Right ventricle myocardium superior (tissue), 1 donor: ENCODE measurements around the gene NOP16. TPM values are rescaled to one million over a fixed set of nuclear protein-coding genes. Genes with fewer than 3 reads are reported as not detected.

Experiments used
- ATAC-seq: fragments of 200-7000 bp; cut with Tn5 transposase; one replicate; pipeline ENCODE4 v1.9.1; 2020; ENCODE audit warnings: mild to moderate bottlenecking; ENCODE audit not compliant: poor library complexity
- DNase-seq: peaks from one replicate; pipeline ENCODE4 v3.0.0-alpha.2; 2020
- intact Hi-C: fragments of 100-400 bp; cut with DNase I; formaldehyde crosslinking; loops from one replicate; pipeline ENCODE4 v1.11.2; 2022
- total RNA-seq: library from RNA; stranded (reverse); fragmentation: NEBNext Ultra II Directional; extraction: Animal tissue kit (Norgen Biotek cat#: 25700); gene quantifications from one replicate; pipeline ENCODE4 v1.2.1, GENCODE V29; 2021
- donor health status: DM: no; HTN: yes; CAD: no; lungs with severe emphysema.

Gene NOP16
- total RNA-seq, 1 donor from 2014 or later = 18.7 TPM

GRCh38 chr5:176368726-176369125 lies 19.7 kb downstream of the NOP16 start:
- ATAC-seq (no peak), DNase-seq (no peak)
- intact Hi-C loops = no loop called here

DNA sequence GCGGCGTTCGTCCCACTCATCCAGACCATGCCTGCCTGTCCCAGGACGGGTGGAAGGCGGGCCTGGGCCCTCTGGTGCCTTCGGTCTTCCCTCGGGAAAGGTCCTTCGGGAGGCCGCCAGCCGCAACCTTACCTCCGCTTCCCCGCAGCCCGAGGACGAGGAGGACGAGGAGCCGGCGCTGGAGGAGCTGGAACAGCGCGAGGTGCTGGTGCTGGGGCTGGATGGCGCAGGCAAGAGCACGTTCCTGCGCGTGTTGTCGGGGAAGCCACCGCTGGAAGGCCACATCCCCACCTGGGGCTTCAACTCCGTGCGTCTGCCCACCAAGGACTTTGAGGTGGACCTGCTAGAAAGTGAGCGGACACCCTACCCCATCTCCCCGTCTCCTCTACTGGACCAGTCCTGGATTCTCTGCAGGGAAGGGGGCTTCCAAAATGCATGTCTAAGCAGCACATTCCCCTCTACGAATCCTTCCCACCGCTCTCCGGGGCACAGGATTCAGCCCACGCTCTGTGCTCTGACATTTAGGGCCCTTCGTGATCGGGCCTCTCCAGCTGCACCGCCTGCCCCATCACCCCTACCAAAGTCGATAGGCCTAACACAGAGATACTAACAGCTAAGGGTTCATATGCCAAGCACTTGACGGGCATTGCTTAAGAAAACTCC lies 22.0 kb downstream of the NOP16 start:
- no peak for ATAC-seq
- no peak for DNase-seq
- intact Hi-C loops = no loop called here

DNA sequence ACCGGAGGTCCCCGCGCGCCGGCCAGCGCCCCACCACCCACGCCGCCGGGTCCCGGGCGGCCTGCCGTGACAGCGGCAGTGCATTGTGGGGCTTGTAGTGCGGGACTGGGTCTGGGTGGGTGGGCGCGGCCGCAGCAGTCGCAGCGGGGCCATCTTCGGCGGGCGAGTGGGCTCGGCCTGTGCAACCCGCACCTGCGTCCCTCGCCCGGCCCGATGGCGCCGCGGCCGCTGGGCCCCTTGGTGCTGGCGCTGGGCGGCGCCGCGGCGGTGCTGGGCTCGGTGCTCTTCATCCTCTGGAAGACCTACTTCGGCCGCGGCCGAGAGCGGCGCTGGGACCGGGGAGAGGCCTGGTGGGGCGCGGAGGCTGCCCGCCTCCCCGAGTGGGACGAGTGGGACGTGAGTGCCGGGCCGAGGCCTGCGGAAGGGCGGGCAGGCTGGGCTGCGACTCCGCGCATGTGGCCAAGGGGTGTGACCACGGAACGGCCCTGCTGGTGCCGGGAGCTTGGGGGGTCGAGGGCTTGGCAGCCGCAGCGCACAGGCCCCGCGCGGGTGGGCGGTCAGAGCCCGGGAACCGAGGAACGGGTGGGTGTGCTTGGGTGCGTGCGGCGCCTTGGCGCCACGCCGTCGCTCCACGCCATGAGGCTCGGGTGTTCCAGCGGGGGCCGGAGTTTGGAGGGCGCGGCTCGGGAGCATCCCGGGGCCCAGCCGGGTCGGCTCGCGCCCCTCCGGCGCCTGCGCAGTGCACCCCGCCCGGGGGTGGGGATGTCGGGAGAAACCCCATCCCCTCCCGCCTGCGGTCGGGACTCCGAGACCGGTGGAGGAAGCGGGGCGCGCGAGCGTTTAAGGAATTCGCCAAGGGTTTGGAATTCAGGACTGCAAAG lies 22.8 kb downstream of the NOP16 start, which contains the start of gene ARL10:
Gene ARL10 (plus strand): TSS at position 137 of the 881 bp plus-strand sequence. CDS start 77 bp downstream, at position 214.
- intact Hi-C loops = no loop called here
- DNase-seq (peak; percentile 77), ATAC-seq (peak; percentile 52)

- ATAC-seq (no peak), DNase-seq (no peak)
- intact Hi-C loops = no loop called here
Observed at GRCh38 chr5:176364765-176365350, 23.5 kb downstream of the NOP16 start.

- intact Hi-C loops = no loop called here
Observed at GRCh38 chr5:176362233-176362490, 26.2 kb downstream of the NOP16 start.

GRCh38 chr5:176361437-176362232 lies 26.8 kb downstream of the NOP16 start, which contains the start of gene KIAA1191:
Gene KIAA1191 (minus strand): TSS chr5:176361764. CDS start chr5:176359508, 2,256 bp downstream.
- intact Hi-C loops = no loop called here
- DNase-seq (peak; percentile 98), ATAC-seq (peak; percentile 97)

More at GRCh38 chr5:176362233-176362490, 26.2 kb downstream of the NOP16 start:
- no peak for ATAC-seq
- DNase-seq = no peak

GRCh38 chr5:176360894-176361436 lies 27.4 kb downstream of the NOP16 start:
- intact Hi-C loops = no loop called here
- DNase-seq = no peak
- peak; percentile 6 for ATAC-seq

GRCh38 chr5:176359658-176360057 lies 28.7 kb downstream of the NOP16 start:
- ATAC-seq = no peak
- DNase-seq = no peak
- intact Hi-C loops = no loop called here

GRCh38 chr5:176356179-176356566 lies 32.2 kb downstream of the NOP16 start:
- intact Hi-C loops = no loop called here
- DNase-seq (no peak), ATAC-seq (no peak)

DNA sequence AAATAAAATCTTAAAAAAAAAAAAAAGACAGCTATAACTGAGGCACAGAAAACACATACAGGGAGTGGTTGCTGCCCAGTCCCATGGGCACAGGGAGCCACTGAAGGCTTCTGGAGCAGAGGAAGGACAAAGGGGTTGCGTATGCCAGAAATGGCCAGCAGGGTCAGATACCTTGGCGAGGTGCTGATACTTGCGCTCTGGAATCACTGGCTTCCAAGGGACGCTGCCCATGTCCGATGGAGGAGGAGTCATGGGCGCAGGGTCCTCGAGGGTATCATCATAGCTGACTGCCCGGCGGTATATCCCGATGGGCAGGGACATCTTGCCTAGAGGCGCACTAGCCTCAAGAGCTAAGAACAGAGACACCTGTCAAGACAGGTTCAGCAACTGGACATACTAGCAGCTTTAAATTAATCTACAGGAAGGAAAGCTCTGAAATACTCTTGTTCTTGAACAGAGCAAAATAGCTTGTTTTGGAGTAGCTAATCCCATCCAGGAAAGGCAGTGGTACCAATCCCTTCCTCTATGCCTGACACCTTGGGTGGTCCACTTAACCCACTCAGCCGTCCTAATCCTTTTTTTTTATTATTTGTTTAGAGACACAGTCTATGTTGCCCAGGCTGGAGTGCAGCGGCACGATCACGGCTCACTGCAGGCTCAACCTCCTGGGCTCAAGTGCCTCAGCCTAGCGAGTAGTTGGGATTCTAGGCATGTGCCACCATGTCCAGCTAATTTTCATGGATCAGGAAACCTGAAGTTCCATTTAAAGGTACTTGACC lies 32.8 kb downstream of the NOP16 start:
- no peak for DNase-seq
- intact Hi-C loops = no loop called here
- ATAC-seq = no peak

DNA sequence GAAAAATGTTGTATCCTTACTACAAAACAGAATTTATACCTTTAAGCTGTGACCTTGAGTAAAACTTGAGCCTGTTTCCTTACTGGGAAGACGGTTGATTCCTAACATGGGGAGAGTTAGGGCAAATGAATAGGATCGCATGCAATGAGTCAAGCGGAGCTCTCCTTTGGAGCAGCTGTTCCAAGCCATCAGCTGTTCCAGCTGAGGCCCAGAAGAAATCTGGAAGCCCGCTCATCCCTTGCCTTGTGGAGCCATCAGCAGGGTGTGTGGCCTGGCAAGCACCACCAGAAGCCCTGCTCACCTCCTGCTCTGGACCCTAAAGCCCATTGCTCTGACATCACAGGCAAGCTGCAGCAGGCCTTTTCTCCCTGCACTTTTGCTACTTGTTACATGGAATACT lies 34.9 kb downstream of the NOP16 start:
- no peak for DNase-seq
- ATAC-seq = no peak
- intact Hi-C loops = no loop called here

- intact Hi-C loops = no loop called here
- ATAC-seq = no peak
Observed at GRCh38 chr5:176352116-176352878, 36.1 kb downstream of the NOP16 start.

DNA sequence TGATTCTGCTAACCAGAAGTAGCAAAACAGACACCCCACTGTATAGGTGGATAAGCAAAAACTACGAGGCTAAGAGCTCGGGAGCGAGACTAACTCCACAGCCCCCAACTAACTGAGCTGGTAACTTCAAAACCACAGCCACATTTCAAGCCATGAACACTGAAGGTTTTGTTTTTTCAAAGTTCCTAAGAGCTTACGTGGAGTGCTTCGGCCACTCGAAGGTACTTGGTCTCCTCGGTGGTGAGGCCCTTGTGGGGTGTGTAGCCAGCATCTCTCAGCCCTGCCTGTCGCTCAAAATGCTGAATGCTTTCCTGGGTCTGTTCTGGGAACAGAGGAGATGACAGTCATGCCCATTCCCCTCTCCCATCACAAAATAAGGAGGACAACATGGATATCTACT lies 38.0 kb downstream of the NOP16 start:
- intact Hi-C loops = no loop called here
- DNase-seq (no peak), ATAC-seq (no peak)

More at GRCh38 chr5:176352116-176352878, 36.1 kb downstream of the NOP16 start:
- no peak for DNase-seq

GRCh38 chr5:176342766-176343458 lies 45.5 kb downstream of the NOP16 start:
- DNase-seq (no peak), ATAC-seq (no peak)
- intact Hi-C loops = no loop called here

- intact Hi-C loops = no loop called here
- no peak for ATAC-seq
- no peak for DNase-seq
Observed at GRCh38 chr5:176342158-176342483, 46.3 kb downstream of the NOP16 start.

DNA sequence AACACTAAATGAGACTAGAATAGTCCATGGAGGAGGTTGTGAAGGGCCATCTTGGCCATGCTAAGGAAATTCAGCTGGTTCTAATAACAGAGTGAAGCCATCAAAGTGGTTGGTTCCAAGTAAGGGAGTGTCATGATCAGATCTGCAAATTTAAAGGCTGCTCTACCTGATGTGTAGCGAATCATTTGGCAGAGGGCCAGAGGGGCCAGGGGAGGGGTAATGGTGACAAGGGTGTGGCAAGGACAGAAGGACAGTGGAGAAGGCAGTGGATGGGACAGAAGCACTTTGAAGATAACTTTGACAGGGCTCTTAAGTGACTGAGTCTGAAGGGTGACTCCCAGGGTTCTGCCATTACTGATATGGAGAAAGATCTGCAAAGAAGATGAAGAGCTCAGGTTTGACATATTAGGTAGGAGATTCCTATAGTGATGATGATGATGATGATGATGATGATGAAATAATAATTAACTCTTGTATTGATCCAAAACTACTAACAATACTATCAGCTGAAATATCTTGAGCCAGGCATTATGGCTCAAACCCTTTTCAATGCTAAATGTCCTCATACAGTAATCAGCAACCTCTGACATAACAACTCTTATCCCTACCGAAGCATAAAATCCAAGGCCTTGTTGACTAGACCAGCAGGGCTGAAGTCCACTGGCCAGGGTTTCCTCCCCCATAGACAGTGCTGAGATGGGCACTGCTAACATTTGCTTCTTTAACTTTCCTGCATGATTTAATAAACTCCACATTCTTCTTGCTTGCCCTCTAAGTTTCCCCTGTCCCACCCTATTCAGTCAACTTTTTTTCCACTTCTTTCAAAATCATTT lies 46.9 kb downstream of the NOP16 start:
- intact Hi-C loops = no loop called here
- DNase-seq = no peak
- no peak for ATAC-seq
